Esophagus muscularis mucosa (tissue), 4 donors: ENCODE data around the gene KANSL3. TPM values are rescaled to one million over a fixed set of nuclear protein-coding genes. Genes with fewer than 3 reads are reported as not detected.
"Not testable (repeated sequence)": the region's sequence is repeated elsewhere in the genome, so short reads cannot be mapped to it uniquely, and the experiment has no call there.

Experiments
- DNase-seq: peaks from one replicate; pipeline ENCODE4 v3.0.0-alpha.2; 2017; ENCODE audit errors: extremely low spot score
- H3K27ac ChIP-seq, 4 donors: fragments of 200-600 bp; sonication (generic); replicated peaks in 1 of 4; 1 replicate in 3 of 4; 2 replicates in 1 of 4; pipeline ENCODE4 v1.5.1; 2016 to 2019; ENCODE audit warnings: mild to moderate bottlenecking in 1 of 4
- H3K27me3 ChIP-seq, 4 donors: fragments of 200-600 bp; sonication (generic); one replicate each; pipeline versions ENCODE4 v1.5.1 to v1.6.0; 2016 to 2019
- H3K36me3 ChIP-seq, 4 donors: fragments of 200-600 bp; sonication (generic); one replicate each; pipeline ENCODE4 v1.5.1; 2016 to 2019
- H3K4me1 ChIP-seq, 4 donors: fragments of 200-600 bp; sonication (generic); one replicate each; pipeline ENCODE4 v1.5.1; 2016 to 2019
- H3K4me3 ChIP-seq, 4 donors: fragments of 200-600 bp; sonication (generic); 1 replicate in 2 of 4; 2 replicates in 2 of 4; pipeline ENCODE4 v1.5.1; 2016 to 2019; ENCODE audit warnings: mild to moderate bottlenecking in 4 of 4, moderate library complexity in 1 of 4
- H3K9me3 ChIP-seq, 4 donors: fragments of 200-600 bp; sonication (generic); 1 replicate in 3 of 4; 2 replicates in 1 of 4; pipeline ENCODE4 v1.5.1; 2016 to 2019
- EP300 ChIP-seq: sonication (generic); formaldehyde crosslinking; IDR thresholded peaks from one replicate; pipeline ENCODE4 v1.6.1; 2017; ENCODE audit warnings: antibody characterized with exemption
- POLR2A ChIP-seq: fragments of 450-650 bp; IDR thresholded peaks from one replicate; pipeline ENCODE4 v1.6.1; 2017; ENCODE audit warnings: antibody characterized with exemption, moderate library complexity, mild to moderate bottlenecking, low read depth
- POLR2AphosphoS5 ChIP-seq, 2 donors: sonication (generic); formaldehyde crosslinking; IDR thresholded peaks; one replicate each; pipeline ENCODE4 v1.6.1; 2017; ENCODE audit warnings: antibody characterized with exemption in 2 of 2
- WGBS: methylation state at CpG from one replicate; pipeline ENCODE4 v1.1.5; 2018; 5-methylcytosine and 5-hydroxymethylcytosine counted together
- intact Hi-C: fragments of 100-400 bp; cut with DNase I; formaldehyde crosslinking; loops from one replicate; pipeline ENCODE4 v1.15.1; 2023
- total RNA-seq, 4 donors: library from RNA; depleted of rRNA; stranded (reverse); fragments of >200 nt; gene quantifications; one replicate each; pipeline versions ENCODE4 v1.1.0 to v1.2.1, GENCODE V29; 2016
- TF ChIP-seq, protein P1 (sequence below), 3 experiments: fragments of 200-600 bp in 2 of 3; fragments of 450-650 bp in 1 of 3; sonication (generic) in 2 of 3; IDR thresholded peaks; one replicate each; pipeline ENCODE4 v1.5.1; 2017 to 2019; ENCODE audit warnings: antibody characterized with exemption in 3 of 3, mild to moderate bottlenecking in 2 of 3, moderate library complexity in 1 of 3

KANSL3 gene
- total RNA-seq, 4 donors from 2014 or later: 54.2 to 63.1 (median 59.5) TPM

DNA sequence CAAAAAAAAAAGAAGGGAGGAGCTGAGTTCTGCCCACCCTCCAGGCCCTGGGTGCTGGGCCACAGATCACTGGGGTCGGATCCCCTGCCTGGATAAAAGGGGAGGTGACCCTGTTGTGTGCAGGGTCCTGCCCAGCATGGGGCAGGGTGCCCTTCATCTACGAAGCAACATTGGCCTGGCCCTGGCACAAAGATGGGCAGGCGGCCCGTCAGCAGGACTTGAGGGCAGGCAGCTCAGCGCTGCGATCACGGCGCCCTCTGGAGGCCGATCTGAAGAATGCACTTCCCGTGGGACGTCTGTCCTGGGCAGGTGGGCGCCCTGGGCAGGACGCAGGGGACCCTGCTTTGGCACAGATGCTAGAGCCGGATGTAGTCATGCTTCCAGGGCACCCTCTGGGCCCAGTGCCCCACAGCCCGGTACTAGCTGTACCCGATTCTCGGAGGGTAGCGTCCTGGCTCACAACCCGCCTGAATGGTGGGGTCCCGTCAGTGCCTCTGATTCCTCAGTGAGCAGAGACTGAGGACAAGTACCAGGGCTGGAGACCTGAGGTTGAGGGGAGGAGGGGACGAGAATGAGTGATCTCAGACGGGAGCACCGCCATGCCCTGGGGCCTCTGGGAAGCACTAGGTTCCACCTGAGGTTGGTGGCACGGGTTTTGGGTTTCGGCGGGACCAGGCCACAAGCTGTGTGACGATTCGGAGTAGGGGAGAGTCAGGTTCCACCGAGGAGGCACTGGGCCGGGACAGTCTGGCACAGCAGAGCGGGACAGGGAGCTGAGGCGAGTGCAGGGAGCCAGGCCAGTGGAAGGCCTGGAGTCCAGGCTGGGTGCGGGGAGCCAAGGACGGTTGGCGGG lies 83.6 kb downstream of the KANSL3 start:
- H3K27me3 ChIP-seq: no peaks in the 10 kb centered on the region
- peak; percentile 62 to 74 for TF ChIP-seq POLR2AphosphoS5 (IDR thresholded peaks at IDR 0.05)
- TF ChIP-seq, protein P1, sequence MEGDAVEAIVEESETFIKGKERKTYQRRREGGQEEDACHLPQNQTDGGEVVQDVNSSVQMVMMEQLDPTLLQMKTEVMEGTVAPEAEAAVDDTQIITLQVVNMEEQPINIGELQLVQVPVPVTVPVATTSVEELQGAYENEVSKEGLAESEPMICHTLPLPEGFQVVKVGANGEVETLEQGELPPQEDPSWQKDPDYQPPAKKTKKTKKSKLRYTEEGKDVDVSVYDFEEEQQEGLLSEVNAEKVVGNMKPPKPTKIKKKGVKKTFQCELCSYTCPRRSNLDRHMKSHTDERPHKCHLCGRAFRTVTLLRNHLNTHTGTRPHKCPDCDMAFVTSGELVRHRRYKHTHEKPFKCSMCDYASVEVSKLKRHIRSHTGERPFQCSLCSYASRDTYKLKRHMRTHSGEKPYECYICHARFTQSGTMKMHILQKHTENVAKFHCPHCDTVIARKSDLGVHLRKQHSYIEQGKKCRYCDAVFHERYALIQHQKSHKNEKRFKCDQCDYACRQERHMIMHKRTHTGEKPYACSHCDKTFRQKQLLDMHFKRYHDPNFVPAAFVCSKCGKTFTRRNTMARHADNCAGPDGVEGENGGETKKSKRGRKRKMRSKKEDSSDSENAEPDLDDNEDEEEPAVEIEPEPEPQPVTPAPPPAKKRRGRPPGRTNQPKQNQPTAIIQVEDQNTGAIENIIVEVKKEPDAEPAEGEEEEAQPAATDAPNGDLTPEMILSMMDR (IDR thresholded peaks at IDR 0.05): peak; percentile 92 to 99 (median 97)
- no peak for TF ChIP-seq EP300
- no peaks in the 10 kb centered on the region for H3K9me3 ChIP-seq
- WGBS: 56% methylated on average over 17 of the region's 35 CpGs
- H3K36me3 ChIP-seq: peaks cover 16 to 42% (median 35%) of the 10 kb centered on the region in 4 donors
- peak overlapping the region in 2 of 4 donors; percentile 8 to 30 for H3K27ac ChIP-seq
- DNase-seq: no peak
- peaks cover 8 to 21% (median 14%) of the 10 kb centered on the region in 4 donors for H3K4me1 ChIP-seq
- intact Hi-C loops: loop anchor here (2.0 to 5.0 kb wide), 3 partner anchors 28 to 147 kb away; no protein-coding TSS in a partner anchor
- H3K4me3 ChIP-seq: peak overlapping the region in 3 of 4 donors; percentile 8 to 25 (median 19)

DNA sequence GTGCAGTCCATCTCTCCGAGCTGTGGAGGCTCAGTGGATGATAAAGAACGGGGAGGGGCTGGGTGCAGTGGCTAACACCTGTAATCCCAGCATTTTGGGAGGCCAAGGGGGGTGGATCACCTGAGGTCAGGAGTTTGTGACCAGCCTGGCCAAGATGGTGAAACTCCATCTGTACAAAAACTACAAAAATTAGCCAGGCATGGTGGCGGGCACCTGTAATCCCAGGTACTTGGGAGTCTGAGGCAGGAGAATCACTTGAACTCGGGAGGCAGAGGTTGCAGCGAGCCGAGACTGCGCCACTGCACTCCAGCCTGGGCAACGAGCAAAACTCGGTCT lies 84.2 kb downstream of the KANSL3 start:
- H3K9me3 ChIP-seq, H3K27me3 ChIP-seq, DNase-seq: not testable (repeated sequence)
- intact Hi-C loops: loop anchor here (2.0 to 5.0 kb wide), 3 partner anchors 27 to 147 kb away; no protein-coding TSS in a partner anchor
- H3K36me3 ChIP-seq: peaks cover 22 to 48% (median 41%) of the 10 kb centered on the region in 4 donors
- peaks cover 8 to 26% (median 16%) of the 10 kb centered on the region in 4 donors for H3K4me1 ChIP-seq
- H3K27ac ChIP-seq: peak overlapping the region in 2 of 4 donors; percentile 8 to 30
- H3K4me3 ChIP-seq: peak overlapping the region in 3 of 4 donors; percentile 8 to 25 (median 19)
- 51% methylated on average over 9 of the region's 9 CpGs for WGBS

DNA sequence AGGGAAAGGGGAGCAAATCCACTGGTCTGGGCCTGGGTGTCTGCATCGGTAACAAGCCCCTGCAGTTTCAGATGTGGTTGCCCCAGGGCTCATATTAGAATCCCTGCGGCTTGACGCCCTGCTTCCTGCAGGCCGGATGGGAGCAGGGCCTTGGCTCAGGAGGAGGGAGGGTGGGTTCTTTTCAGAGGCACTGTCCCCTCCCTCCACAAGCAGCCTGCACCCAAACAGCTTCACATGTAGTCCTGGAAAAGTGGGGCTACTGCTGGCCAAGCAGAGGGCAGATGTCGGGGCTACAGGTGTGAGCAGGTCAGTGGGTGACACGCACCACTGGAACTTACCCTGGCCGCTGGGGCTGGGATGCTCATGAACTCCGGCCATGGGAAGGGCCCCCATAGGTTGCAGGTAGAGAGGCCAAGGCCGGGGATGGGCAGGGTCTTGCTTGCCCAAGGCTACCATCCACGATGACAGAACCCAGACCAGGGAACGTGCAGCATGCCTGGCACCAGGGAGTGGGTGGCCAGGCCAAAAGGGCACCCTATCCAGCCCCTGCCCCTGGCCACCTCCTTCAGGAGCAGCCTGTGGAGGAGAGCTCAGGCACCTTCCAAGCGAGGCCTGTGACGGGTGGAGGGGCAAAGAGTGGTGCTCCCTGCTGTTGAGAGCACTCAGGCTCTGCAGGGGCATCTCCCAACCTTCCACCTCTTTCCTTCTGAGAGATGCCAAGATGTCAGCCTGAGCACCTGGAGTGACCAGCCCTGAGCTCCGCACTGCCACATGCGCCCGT lies 84.7 kb downstream of the KANSL3 start:
- peak overlapping the region in 1 of 4 donors; percentile 30 for H3K27ac ChIP-seq

DNA sequence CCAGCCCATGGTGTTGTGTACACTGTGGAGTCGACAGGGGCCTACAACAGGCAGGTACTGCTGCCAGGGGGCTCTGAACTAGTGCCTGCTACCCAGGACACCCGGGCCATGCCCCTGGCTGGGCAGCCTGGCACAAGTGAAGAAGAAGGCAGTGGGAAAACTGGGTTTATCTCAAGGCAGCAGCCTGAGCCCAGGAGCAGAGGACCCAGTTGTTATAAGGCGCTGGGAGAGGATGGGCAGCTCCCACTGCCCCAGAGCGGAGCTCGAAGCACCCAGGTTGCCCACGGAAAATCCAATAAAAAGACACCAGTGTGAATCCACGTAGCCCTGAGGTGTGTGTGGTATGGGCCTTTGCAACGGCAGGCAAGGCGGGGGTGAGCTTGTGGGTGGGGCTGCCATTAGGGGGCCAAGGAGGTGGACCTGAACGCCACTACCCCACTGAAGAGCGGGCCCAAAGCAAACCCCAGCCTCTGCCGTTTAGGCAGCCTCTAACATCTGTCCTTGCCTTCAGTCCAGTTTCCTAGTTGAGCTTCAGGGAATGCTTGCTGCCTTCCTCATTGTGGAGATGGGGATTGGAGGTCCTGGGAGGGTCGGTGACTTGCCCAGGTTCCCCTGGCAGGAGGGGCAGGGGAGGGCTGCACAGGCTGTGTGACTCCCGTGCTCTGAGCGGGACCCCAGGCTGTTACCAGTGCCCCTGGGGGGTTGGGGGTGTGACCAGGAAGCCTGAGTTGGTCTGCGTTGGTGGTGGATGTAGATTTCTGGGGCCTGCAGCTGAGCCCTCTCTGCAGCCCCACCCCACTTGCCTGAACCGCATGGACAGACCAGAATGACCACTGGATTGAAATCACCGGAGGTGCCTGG lies 85.6 kb downstream of the KANSL3 start:
- Histone ChIP-seq H3K4me1 (peaks cover 8 to 36% (median 26%) of the 10 kb centered on the region in 4 donors), H3K27ac (no peak overlapping the region), H3K4me3 (no peak overlapping the region), H3K36me3 (peaks cover 27 to 62% (median 54%) of the 10 kb centered on the region in 4 donors), H3K9me3 (no peaks in the 10 kb centered on the region), H3K27me3 (no peaks in the 10 kb centered on the region)
- TF ChIP-seq POLR2A (no peak), POLR2AphosphoS5 (IDR thresholded peaks at IDR 0.05) (no peak), EP300 (no peak)
- TF ChIP-seq, protein P1 (IDR thresholded peaks at IDR 0.05): no peak
- DNase-seq: no peak
- WGBS: 91% methylated on average over 14 of the region's 18 CpGs
- intact Hi-C loops: loop anchor here (5.0 kb wide), 2 partner anchors 40 to 145 kb away; no protein-coding TSS in a partner anchor

More for the DNA sequence above, 84.7 kb downstream of the KANSL3 start:
- H3K4me1 ChIP-seq: peaks cover 8 to 31% (median 21%) of the 10 kb centered on the region in 4 donors
- 79% methylated on average over 13 of the region's 16 CpGs for WGBS
- intact Hi-C loops: loop anchor here (5.0 kb wide), 2 partner anchors 41 to 146 kb away; no protein-coding TSS in a partner anchor
- no peaks in the 10 kb centered on the region for H3K27me3 ChIP-seq
- DNase-seq: no peak
- H3K4me3 ChIP-seq: no peak overlapping the region
- TF ChIP-seq EP300 (no peak), POLR2A (no peak), POLR2AphosphoS5 (IDR thresholded peaks at IDR 0.05) (no peak)
- TF ChIP-seq, protein P1 (IDR thresholded peaks at IDR 0.05): no peak
- H3K9me3 ChIP-seq: no peaks in the 10 kb centered on the region
- peaks cover 27 to 53% (median 46%) of the 10 kb centered on the region in 4 donors for H3K36me3 ChIP-seq
